Putamen (tissue), 1 donor: Measurements from ENCODE around the gene IGFBP5.

Source experiments
- DNase-seq: peaks from one replicate; pipeline ENCODE4 v3.0.0-alpha.2; 2016; ENCODE audit warnings: low spot score

Gene IGFBP5, protein sequence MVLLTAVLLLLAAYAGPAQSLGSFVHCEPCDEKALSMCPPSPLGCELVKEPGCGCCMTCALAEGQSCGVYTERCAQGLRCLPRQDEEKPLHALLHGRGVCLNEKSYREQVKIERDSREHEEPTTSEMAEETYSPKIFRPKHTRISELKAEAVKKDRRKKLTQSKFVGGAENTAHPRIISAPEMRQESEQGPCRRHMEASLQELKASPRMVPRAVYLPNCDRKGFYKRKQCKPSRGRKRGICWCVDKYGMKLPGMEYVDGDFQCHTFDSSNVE

DNA sequence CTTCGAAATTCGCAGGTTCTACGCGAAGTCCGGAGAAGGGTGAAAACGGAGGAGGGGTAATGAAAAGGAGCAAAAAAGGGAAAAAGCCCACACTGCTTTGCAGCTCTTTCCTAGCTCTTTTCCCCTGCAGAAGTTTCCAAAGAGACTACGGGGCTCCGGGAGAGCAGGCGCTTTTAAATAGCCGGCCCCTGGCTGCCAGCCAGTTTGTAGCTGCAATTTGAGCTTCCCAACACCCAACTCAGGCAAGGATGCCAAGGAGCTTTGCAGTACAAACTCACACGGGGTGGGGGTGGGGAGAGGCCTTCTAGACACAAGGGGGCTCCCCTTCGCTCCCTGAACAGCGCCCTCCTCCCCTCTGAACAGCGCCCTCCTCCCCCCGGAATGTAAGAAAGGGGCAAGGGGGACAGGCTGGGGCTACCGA, at the start of gene IGFBP5:
TSS of gene IGFBP5 (minus strand) at position 149 of the 421 bp plus-strand sequence. CDS start 774 bp downstream, outside the sequence.
- DNase-seq, result peak; percentile 71

DNA sequence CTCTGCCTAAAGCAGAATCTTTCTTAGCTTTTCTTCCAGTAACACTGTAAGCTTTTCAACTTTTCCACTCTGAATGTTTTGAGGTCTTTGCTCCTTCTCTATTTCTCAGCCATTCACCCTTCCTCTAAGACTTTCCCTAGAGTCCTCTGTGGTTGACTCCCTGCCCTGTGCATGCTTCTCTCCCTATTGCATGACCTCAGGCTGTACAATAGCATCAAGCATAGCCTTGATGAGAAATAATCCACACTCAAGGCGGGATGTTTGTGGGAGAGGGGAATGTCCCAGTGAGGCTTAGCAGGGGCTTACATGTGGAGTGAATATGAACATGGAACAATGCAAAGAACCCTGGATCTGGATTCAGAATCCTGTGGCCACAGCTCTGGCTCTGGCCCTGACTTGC, 48.4 kb upstream of the IGFBP5 start:
- no peak for DNase-seq

DNA sequence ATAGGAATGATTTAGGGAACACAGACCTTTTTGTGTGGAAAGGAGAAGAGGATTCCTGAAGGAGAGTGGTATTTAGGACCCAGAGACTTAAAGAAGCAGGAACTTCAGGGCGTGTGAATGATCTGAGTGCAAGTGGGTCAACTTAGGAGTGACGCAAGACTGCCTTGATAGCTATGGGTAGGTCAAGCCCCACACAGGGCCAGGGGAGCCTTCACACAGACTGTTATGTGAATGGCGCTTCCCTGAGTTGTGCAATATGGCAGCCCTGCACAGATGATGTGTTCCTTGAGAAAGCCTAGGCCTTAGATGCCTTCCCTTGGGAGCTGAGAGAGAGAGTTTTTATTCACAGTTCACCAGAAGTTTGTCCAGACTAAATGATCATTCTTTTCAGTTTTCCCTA, 47.1 kb upstream of the IGFBP5 start:
- no peak for DNase-seq

DNA sequence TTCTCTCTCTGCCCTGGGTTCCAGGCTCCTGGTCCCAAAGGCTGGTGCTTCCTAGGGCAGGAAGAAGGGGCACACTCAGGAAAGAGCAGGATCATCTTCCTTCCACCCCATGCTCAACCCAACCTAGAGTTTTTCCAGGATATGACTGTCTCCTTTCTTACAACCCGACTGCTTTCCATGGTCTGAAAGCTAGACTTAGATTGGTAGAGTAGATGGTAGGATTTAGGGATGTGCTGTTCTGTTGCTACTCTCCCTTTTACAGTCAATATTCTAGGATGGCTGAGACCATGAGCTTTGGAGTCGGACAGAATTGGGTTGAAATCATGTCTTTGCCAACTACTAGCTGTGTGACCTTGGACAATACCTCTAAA, 45.9 kb upstream of the IGFBP5 start:
- no peak for DNase-seq

DNA sequence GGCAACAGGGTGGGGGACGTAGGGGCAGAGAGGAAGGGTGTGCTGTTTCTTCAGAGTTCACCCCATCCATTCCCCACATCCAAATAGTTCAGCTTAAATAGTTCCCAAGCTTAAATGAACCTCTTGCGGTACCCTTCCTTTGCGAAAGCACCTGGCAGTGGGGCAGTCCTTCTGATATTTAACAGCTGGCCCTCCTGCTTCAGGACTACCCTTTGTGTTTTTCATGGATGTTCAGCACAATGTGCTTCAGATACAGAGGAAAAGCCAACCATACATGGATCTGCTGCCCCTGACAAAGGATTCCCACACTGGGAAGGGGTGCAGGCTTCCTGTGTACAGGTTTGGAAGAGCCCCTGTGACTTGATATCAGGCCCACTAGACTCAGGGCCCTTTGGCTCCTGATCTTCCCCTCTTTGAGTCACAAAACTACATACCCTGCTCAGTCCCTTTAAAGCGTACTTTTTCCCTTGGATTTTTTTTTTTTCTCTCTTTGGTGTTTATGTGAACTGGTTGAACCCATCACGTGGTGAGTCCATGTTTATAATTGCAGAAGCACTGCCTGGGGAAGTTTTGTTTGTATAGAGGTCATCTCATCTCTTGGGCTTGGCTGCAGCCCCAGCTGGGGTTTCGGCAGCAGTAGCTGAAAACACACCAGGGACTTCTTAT, 45.3 kb upstream of the IGFBP5 start:
- no peak for DNase-seq

DNA sequence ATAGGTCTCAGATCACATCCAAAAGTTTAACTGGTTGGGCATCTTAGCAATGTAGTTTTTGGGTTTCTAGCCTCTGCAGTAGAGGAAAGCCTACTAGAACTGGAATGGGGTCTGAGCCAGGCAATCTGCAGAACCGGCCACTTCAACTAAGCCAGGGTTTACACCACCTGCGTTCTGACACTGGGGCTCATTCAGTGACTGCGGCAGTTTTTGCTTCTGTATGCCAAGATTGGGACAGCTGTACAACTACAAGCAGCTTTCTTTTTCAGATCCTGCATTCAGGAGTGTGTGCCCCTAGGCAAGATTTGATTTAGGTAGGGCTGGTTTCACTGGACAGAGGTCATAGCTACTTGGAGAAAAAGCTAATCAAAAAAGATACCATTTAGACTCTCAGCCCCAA, 43.7 kb upstream of the IGFBP5 start:
- no peak for DNase-seq

DNA sequence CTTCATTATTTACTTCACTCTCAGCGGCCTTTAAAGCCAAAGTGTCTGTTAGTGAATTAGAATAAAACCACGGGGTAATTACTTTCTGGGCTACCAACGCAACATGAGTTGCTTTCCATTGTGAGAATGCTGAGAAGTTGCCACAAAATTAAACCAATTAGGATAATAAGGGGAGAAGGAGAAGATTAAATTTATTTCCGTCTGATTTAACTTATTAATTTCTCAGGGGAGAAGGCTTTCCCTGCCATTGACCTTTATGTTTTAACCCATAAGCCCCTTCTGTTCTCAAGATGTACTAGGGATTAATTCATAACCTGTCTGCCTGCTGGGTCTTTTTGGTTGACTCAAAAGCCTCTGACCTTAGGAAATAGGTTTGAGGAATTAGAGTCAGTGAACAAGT, 42.3 kb upstream of the IGFBP5 start:
- no peak for DNase-seq

DNA sequence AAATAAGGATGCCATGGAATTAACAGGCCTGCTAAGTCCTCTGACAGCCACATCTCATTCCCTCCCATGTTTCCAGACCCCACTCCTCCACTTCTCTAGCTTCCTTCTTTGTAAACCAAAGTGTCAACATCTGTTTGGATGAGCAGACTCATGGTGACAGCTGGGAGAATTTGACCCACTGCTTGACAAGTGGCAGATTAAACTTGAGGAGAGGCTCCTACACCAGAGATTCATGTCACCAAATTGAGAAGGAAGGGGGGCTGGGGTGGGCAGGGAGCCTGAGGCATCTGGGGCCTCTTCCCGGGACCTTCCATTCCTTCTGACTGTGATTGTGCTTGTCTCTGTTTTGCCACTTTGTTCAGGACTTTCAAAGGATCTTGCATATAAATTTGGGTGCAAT, 41.0 kb upstream of the IGFBP5 start:
- no peak for DNase-seq

DNA sequence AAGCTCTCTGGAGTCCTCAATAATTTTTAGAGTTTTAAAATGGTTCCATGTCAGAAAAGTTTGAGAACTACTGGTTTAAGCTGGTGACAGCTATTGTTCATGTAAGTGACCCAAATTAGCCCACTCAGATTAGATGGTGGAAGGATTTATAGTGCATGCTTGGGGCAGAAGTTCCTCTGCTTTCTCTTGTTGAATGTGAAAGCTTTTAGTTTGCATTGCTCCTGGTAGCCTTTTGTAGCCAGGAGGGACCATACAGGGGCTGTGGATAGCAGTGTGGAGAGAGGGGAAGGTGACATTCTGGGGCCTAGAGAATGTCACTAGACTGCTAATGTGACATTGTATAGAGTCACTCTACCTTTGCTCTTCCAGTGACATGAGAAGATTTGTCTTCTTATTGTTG, 40.3 kb upstream of the IGFBP5 start:
- no peak for DNase-seq

DNA sequence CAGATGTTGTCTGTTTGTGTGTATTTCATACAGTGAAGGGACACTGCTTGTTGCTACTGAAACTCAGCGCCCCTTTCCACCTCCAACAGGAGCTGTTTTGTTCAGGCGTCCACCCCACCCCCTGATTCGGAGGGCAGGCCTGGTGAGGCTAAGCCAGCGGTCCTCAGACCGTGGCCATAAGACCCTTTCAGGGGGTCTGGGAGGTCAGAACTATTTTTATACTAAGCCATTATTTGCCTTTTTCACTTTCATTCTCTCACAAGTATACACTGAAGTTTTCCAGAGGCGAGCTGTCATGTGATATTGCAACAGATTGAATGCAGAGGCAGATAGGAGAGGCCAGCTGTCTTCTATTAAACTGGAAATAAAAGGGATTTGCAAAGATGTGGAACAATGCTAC, 39.7 kb upstream of the IGFBP5 start:
- no peak for DNase-seq

DNA sequence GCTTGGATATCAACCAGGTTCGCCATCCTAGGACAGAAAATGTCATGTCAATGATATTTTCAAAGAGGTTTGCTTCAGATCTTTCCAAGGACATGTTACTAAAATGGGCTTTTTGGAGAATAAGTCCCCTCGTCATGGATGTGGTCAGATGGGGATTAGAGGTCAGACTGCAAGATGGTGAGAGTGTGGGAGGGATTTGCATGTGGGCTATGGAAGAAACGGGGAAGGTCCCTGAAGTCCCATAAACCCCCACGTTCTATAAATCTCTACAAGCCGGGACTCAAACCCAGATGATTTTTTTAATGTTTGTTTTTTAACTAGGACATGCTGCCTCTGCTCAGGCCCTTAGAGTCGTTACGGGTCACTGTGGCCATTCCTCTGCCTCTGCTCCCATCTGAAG, 37.7 kb upstream of the IGFBP5 start:
- no peak for DNase-seq

DNA sequence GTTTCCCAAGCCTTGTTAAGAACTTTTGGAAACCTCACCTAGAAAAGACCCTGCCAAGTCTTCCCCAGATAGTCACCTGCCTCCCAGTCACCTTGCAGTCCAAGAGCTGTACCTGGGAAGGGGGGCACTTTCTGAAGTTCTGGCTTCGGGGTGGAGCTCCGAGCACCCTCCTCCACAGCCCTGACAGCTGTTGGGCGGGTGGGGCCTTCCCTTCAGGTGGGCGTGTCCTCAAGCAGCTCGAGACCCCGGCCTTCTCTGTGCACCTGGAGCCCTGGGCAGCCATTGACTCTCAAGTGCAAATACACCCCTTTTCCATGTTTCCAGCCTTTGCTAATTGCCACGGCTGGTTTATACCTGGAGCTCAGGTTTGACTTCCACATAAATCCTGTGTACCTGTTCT, 37.0 kb upstream of the IGFBP5 start:
- no peak for DNase-seq

DNA sequence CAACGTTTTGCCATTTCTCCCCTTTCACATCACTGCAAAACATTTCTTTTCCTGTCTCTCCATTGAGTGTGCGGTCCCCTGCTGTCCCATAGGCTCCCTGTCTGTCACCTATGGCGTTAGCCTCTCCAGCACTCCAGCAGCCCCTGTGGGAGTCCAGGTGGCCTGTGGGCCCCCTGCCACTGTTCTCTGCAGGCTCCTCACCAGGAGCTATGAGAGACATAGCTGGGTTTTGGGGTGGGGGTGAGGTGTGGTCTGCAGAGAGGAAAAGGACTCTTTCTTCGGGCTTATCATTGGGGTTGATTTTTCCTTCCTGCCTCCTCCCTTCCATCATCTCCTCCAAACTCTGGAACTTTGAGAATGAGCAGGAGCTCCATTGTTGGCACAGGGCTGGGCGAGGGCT, 36.1 kb upstream of the IGFBP5 start:
- DNase-seq, result no peak

DNA sequence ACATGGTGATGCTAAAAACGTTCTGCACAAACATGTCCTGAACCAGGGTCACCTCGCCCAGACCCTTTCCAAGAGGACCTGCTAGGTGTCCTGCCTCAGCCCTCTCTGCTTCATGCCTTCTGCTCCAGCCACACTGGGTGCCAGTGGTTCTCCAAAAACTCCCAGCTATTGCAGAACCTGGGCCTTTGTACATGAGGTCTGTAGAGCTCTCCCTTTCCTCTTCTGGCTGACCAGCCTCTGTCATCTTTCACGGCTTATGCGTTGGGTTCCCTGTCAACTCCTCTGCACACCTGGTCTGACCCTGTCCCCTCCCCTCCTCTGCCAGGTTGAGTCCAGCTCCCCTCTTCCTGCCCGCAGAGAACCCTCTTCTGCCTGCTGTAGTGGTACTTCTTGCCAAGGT, 35.5 kb upstream of the IGFBP5 start:
- no peak for DNase-seq

DNA sequence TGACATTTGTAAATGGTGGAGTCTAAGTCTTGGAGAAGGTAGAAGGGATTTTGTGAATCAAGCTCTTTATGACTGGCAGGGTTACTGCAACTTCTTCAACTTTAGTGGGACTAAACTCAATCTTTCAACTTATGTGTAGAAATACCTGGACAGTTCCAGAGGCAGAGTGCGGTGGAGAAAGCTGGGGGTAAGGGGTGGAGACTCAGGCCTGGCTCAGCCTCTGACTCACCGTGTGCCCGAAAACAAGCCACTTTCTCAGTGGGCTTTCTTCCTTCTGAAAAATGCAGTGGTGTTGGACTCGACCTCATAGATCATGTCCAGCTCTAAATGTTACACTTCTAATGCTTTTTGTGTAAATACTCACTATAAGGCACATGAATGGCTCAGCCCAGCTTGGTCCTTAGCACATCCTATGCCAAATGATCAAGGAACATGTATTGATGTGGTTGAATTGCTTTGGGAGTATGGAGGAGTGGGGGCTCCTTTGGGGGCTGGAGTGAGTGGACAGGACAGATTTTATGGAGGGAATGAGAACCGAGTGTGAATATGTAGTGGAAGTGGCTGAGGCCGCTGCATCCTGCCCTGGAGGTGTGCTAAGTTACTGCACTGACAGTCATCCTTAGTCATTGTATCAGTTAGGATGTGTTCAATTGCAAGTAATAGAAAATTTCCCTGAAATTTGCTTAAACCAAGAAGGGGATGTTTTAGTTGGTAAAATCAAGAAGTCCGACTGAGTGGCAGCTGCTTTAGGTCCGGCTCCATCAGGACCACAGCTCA, 32.2 kb upstream of the IGFBP5 start:
- DNase-seq, result no peak

DNA sequence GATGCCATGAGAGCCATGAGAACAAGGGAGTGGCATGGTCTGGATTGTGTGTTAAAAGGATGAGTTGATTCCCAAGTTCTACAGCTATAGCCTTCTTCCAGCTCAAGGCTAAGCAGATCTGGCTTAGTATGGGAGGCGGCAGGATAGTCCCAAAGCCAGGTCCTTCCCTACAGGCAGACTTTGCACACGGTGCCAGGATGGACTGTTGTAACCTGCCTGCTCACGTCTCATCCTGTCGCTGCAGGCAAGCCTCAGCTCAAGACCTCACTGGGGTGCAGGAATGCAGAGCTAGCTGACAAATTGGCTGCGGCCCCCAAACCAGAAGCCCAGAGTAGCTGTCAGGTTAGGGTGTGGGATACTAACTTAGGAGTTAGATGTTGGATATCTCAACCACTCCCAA, 28.8 kb upstream of the IGFBP5 start:
- no peak for DNase-seq

DNA sequence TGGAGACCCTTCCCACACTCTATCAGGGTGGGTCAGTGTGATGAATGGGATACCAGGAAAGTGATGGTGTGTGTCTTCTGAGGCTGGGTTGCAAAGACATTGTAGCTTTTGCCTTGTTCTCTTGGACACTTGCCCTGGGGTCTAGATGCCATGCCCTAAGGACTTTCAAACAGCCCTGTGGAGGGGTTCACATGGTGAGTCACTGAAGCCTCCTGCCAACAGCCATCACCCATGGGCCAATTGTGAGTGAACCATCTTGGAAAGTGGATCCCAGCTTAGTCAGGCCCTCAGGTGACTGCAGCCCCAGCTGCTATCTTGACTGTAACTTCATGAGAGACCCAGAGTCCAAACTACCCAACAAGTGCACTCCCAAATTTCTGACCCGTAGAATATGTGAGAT, 25.8 kb upstream of the IGFBP5 start:
- DNase-seq, result no peak

DNA sequence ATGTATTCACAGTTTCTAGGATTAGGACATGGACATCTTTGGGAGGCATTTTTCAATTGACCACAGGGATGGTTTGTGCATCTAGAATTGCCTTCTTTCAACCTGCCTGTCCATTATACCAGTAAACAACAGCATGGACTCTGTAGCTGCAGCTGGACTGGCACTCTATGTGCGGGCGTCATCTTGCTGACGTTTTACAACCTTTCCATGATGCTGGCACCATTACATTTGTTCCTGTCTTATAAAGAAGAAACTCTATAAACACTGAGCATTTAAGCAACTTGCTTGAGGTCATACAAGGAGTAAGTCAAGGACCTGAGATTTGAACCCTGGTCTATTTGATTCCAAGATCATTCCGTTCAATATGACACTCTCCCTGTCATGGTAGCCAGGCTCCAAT, 25.4 kb upstream of the IGFBP5 start:
- DNase-seq, result no peak

DNA sequence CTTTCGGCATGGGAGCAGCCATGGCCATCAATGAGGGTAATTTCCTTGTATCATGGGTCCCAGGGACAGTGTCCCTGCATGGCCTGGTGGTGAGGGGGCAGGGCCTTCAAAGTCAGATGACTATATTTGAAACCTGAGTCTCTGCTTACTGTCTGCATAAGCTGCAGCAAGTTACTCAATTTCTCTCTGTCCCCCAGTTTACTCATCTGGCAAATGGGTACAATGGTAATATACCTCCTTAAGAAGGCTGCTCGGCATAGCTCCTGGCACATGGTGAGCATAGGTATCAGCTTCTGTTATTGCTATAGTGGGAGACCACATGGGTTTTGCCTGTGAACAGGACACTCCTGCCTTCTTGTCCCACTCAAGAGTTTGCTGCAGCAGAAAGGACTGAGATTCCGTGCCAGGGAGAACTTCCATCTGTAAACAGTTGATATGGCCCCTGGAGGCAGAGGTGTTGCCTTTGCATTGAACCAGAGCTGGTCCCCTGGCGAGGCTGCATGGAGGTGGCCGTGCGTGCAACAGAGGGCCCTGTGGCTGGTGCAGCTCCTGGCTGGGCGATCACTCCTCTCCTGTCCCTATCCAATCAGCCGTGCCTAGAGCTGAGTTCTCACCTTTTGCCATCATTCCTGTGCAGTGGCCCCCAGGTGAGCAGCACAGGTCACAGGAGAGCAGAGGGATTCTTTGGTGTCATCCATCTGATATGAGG, 22.7 kb upstream of the IGFBP5 start:
- no peak for DNase-seq

DNA sequence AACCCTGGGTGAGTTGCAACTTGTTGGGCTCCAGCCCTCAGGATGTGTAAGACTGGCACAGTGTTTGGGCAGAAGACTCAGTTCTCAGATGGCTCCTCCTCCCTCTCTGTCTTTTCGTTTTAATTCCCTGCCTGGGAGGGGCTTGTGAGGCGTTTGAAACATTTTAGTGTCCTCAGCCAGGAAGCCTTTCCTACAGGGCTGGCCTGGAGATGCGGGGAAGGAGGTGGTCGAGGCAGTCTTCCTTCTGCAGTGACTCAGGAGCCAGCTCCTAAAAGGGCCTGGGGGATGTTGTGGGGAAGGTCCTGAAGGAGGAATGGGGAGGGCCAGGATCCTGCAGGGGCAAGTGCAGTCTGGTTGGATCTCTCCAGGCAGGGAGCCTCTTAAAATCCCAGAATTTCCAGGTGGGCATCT, 22.1 kb upstream of the IGFBP5 start:
- DNase-seq, result no peak

DNA sequence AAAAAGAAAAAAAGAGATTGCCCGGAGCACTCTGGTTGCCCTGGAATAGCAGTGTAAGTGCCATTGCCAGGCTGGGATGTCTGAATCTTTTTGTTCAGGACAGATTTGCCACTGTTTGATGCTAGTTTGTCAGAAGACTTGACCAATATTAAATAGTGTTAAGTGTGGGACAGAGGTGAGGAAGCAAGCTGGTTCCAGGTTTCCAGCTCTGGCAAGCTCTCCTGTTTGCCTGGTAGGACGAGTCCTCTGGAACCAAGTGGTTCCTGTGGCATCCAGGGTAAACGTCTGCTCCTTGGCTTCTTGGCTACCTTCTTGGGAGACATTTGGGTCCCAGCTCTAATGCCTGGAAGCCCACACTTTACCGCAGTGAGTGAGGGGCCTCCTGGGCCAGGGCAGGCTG, 20.8 kb upstream of the IGFBP5 start:
- DNase-seq, result no peak

DNA sequence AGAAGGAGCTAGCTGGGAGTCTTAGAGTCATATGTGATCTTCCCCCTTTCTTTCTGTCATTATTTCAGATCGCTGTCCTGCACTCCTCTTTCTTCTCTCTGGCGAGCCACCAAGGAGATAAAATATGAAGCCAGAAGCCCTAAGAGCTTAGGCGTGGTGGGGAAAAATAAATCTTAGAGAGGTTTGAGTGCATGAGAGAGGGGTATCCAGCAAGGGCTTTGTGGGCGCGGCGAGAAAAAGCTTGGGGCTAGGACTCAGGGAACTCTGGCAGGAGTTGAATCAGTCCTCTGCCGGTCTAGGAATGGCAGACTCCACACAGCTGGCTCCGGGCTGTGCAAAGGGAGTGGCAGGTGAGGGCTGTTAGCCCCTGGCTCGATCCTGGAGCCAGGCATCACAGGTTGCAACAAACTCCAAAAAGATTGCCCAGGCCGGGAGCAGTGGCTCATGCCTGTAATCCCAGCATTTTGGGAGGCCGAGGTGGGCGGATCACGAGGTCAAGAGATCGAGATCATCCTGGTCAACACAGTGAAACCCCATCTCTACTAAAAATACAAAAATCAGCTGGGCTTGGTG, 20.1 kb upstream of the IGFBP5 start:
- DNase-seq, result no peak
